SU-DHL-6 (cell line): ENCODE results near the gene SYTL1.

ENCODE experiments used
- CTCF ChIP-seq: fragments of 200-600 bp; sonication (generic); IDR thresholded peaks from one replicate; pipeline ENCODE4 v1.5.1; 2017; ENCODE audit warnings: antibody characterized with exemption, mild to moderate bottlenecking, low read length, moderate library complexity; ENCODE audit not compliant: insufficient read depth, poor library complexity, severe bottlenecking
- EZH2phosphoT487 ChIP-seq: fragments of 200-600 bp; sonication (generic), shearing (Covaris generic); conservative IDR thresholded peaks from 2 replicates; pipeline ENCODE4 v1.6.1; 2018; ENCODE audit warnings: mild to moderate bottlenecking, antibody characterized with exemption, low read length, moderate library complexity, mixed read lengths

GRCh38 chr1:27372808-27373690 is 31.2 kb downstream of the SYTL1 start:
- TF ChIP-seq CTCF: no peak
- TF ChIP-seq EZH2phosphoT487: no peak
